ENCODE measurements around the gene MST1. TPM values are rescaled to one million over a fixed set of nuclear protein-coding genes. Genes with fewer than 3 reads are reported as not detected.

The MST1 gene
- total RNA-seq, 1 donor from 2014 or later: 8.2 TPM

- no peak overlapping the region for H3K27ac Mint-ChIP-seq
- no peaks in the 10 kb centered on the region for H3K27me3 Mint-ChIP-seq (ENCODE audit: insufficient read depth)
- no peak for DNase-seq (ENCODE audit: low spot score)
- no peaks in the 10 kb centered on the region for H3K36me3 Mint-ChIP-seq (ENCODE audit: low read depth)
- no peaks in the 10 kb centered on the region for H3K9me3 Mint-ChIP-seq
- H3K4me3 Mint-ChIP-seq: no peak overlapping the region
- H3K4me1 Mint-ChIP-seq (ENCODE audit: low read depth): no peaks in the 10 kb centered on the region
- intact Hi-C loops (cut with micrococcal nuclease): no loop called here
Measured at GRCh38 chr3:49663831-49664230, 25.4 kb downstream of the MST1 start.

- Mint-ChIP-seq H3K4me3 (no peak overlapping the region), H3K27ac (no peak overlapping the region), H3K27me3 (ENCODE audit: insufficient read depth) (no peaks in the 10 kb centered on the region), H3K4me1 (ENCODE audit: low read depth) (no peaks in the 10 kb centered on the region), H3K36me3 (ENCODE audit: low read depth) (no peaks in the 10 kb centered on the region), H3K9me3 (no peaks in the 10 kb centered on the region)
- DNase-seq (ENCODE audit: low spot score): no peak
- intact Hi-C loops (cut with micrococcal nuclease): no loop called here
Measured at GRCh38 chr3:49662720-49663413, 26.4 kb downstream of the MST1 start.

GRCh38 chr3:49662021-49662420 is 27.3 kb downstream of the MST1 start:
- Mint-ChIP-seq H3K36me3 (ENCODE audit: low read depth) (no peaks in the 10 kb centered on the region), H3K27me3 (ENCODE audit: insufficient read depth) (no peaks in the 10 kb centered on the region), H3K27ac (no peak overlapping the region), H3K4me1 (ENCODE audit: low read depth) (no peaks in the 10 kb centered on the region), H3K4me3 (no peak overlapping the region), H3K9me3 (no peaks in the 10 kb centered on the region)
- DNase-seq (ENCODE audit: low spot score): no peak
- intact Hi-C loops (cut with micrococcal nuclease): no loop called here

GRCh38 chr3:49661281-49661680 is 28.0 kb downstream of the MST1 start:
- intact Hi-C loops (cut with micrococcal nuclease): no loop called here
- no peaks in the 10 kb centered on the region for H3K9me3 Mint-ChIP-seq

GRCh38 chr3:49659756-49660155 is 29.5 kb downstream of the MST1 start:
- Mint-ChIP-seq H3K27me3 (ENCODE audit: insufficient read depth) (no peaks in the 10 kb centered on the region), H3K36me3 (ENCODE audit: low read depth) (no peaks in the 10 kb centered on the region), H3K9me3 (no peaks in the 10 kb centered on the region), H3K27ac (no peak overlapping the region), H3K4me3 (no peak overlapping the region), H3K4me1 (ENCODE audit: low read depth) (no peaks in the 10 kb centered on the region)
- DNase-seq (ENCODE audit: low spot score): no peak
- intact Hi-C loops (cut with micrococcal nuclease): no loop called here

More at GRCh38 chr3:49661281-49661680, 28.0 kb downstream of the MST1 start:
- DNase-seq (ENCODE audit: low spot score): no peak
- Mint-ChIP-seq H3K36me3 (ENCODE audit: low read depth) (no peaks in the 10 kb centered on the region), H3K4me3 (no peak overlapping the region), H3K4me1 (ENCODE audit: low read depth) (no peaks in the 10 kb centered on the region), H3K27me3 (ENCODE audit: insufficient read depth) (no peaks in the 10 kb centered on the region), H3K27ac (no peak overlapping the region)

- no peak for DNase-seq (ENCODE audit: low spot score)
- no peaks in the 10 kb centered on the region for H3K9me3 Mint-ChIP-seq
- H3K27me3 Mint-ChIP-seq (ENCODE audit: insufficient read depth): peaks cover 1% of the 10 kb centered on the region
- H3K36me3 Mint-ChIP-seq (ENCODE audit: low read depth): no peaks in the 10 kb centered on the region
- no peak overlapping the region for H3K4me3 Mint-ChIP-seq
- intact Hi-C loops (cut with micrococcal nuclease): no loop called here
- H3K27ac Mint-ChIP-seq: no peak overlapping the region
- H3K4me1 Mint-ChIP-seq (ENCODE audit: low read depth): no peaks in the 10 kb centered on the region
Measured at GRCh38 chr3:49658711-49659110, 30.6 kb downstream of the MST1 start.

- Mint-ChIP-seq H3K9me3 (no peaks in the 10 kb centered on the region), H3K36me3 (ENCODE audit: low read depth) (no peaks in the 10 kb centered on the region), H3K27ac (no peak overlapping the region), H3K4me3 (no peak overlapping the region), H3K4me1 (ENCODE audit: low read depth) (no peaks in the 10 kb centered on the region), H3K27me3 (ENCODE audit: insufficient read depth) (peaks cover 1% of the 10 kb centered on the region)
- DNase-seq (ENCODE audit: low spot score): no peak
- intact Hi-C loops (cut with micrococcal nuclease): no loop called here
Measured at GRCh38 chr3:49657208-49657915, 31.9 kb downstream of the MST1 start.

- no peaks in the 10 kb centered on the region for H3K4me1 Mint-ChIP-seq (ENCODE audit: low read depth)
- DNase-seq (ENCODE audit: low spot score): no peak
- H3K27ac Mint-ChIP-seq: no peak overlapping the region
- no peaks in the 10 kb centered on the region for H3K36me3 Mint-ChIP-seq (ENCODE audit: low read depth)
- intact Hi-C loops (cut with micrococcal nuclease): no loop called here
- no peaks in the 10 kb centered on the region for H3K9me3 Mint-ChIP-seq
- H3K27me3 Mint-ChIP-seq (ENCODE audit: insufficient read depth): peaks cover 1% of the 10 kb centered on the region
- no peak overlapping the region for H3K4me3 Mint-ChIP-seq
Measured at GRCh38 chr3:49656541-49657112, 32.6 kb downstream of the MST1 start.

GRCh38 chr3:49655731-49656285 is 33.5 kb downstream of the MST1 start:
- Mint-ChIP-seq H3K4me1 (ENCODE audit: low read depth) (no peaks in the 10 kb centered on the region), H3K27me3 (ENCODE audit: insufficient read depth) (peaks cover 1% of the 10 kb centered on the region), H3K36me3 (ENCODE audit: low read depth) (no peaks in the 10 kb centered on the region), H3K9me3 (no peaks in the 10 kb centered on the region), H3K27ac (no peak overlapping the region), H3K4me3 (no peak overlapping the region)
- intact Hi-C loops (cut with micrococcal nuclease): no loop called here
- no peak for DNase-seq (ENCODE audit: low spot score)

- Mint-ChIP-seq H3K27me3 (ENCODE audit: insufficient read depth) (peaks cover 1% of the 10 kb centered on the region), H3K27ac (no peak overlapping the region), H3K4me3 (no peak overlapping the region), H3K9me3 (no peaks in the 10 kb centered on the region), H3K36me3 (ENCODE audit: low read depth) (no peaks in the 10 kb centered on the region), H3K4me1 (ENCODE audit: low read depth) (no peaks in the 10 kb centered on the region)
- intact Hi-C loops (cut with micrococcal nuclease): no loop called here
- DNase-seq (ENCODE audit: low spot score): no peak
Measured at GRCh38 chr3:49654955-49655556, 34.2 kb downstream of the MST1 start.

- H3K4me3 Mint-ChIP-seq: no peak overlapping the region
- H3K36me3 Mint-ChIP-seq (ENCODE audit: low read depth): no peaks in the 10 kb centered on the region
- H3K27ac Mint-ChIP-seq: no peak overlapping the region
- H3K27me3 Mint-ChIP-seq (ENCODE audit: insufficient read depth): peaks cover 1% of the 10 kb centered on the region
- intact Hi-C loops (cut with micrococcal nuclease): no loop called here
- no peak for DNase-seq (ENCODE audit: low spot score)
- H3K4me1 Mint-ChIP-seq (ENCODE audit: low read depth): no peaks in the 10 kb centered on the region
- H3K9me3 Mint-ChIP-seq: no peaks in the 10 kb centered on the region
Measured at GRCh38 chr3:49654176-49654825, 35.0 kb downstream of the MST1 start.

- Mint-ChIP-seq H3K4me3 (no peak overlapping the region), H3K27ac (no peak overlapping the region), H3K4me1 (ENCODE audit: low read depth) (no peaks in the 10 kb centered on the region), H3K9me3 (no peaks in the 10 kb centered on the region), H3K27me3 (ENCODE audit: insufficient read depth) (peaks cover 1% of the 10 kb centered on the region), H3K36me3 (ENCODE audit: low read depth) (no peaks in the 10 kb centered on the region)
- intact Hi-C loops (cut with micrococcal nuclease): no loop called here
- no peak for DNase-seq (ENCODE audit: low spot score)
Measured at GRCh38 chr3:49653621-49654020, 35.7 kb downstream of the MST1 start.
